Neural cell (in vitro differentiated cells): ENCODE results near the gene ADGRF5. TPM values are rescaled to one million over a fixed set of nuclear protein-coding genes. Genes with fewer than 3 reads are reported as not detected.

Experiments used
- H2AFZ ChIP-seq: fragments of 200-600, 300-800 bp; sonication (generic), shearing (Covaris generic); 2 replicates; pipeline ENCODE4 v1.6.0; 2014; ENCODE audit warnings: low read depth, mild to moderate bottlenecking, antibody characterized with exemption, low read length, moderate library complexity
- H3F3A ChIP-seq: fragments of 200-600 bp; shearing (Covaris generic); 2 replicates; pipeline ENCODE4 v1.6.1; 2016; ENCODE audit warnings: mild to moderate bottlenecking, moderate library complexity, mixed read lengths, antibody characterized with exemption, low read length; ENCODE audit not compliant: insufficient read depth, poor library complexity, severe bottlenecking
- H3K27ac ChIP-seq: fragments of 200-600, 300-800 bp; sonication (generic), shearing (Covaris generic); 2 replicates; pipeline ENCODE4 v1.5.1; 2014; ENCODE audit warnings: mild to moderate bottlenecking, low read length, moderate library complexity
- H3K27me3 ChIP-seq: fragments of 300-800, 200-600 bp; sonication (generic), shearing (Covaris generic); 2 replicates; pipeline ENCODE4 v1.6.0; 2014; ENCODE audit warnings: mild to moderate bottlenecking, low read depth, low read length, moderate library complexity; ENCODE audit not compliant: insufficient read depth
- H3K36me3 ChIP-seq: fragments of 300-800, 200-600 bp; sonication (generic), shearing (Covaris generic); 2 replicates; pipeline ENCODE4 v1.5.1; 2014; ENCODE audit warnings: mild to moderate bottlenecking, antibody characterized with exemption, low read length, moderate library complexity; ENCODE audit not compliant: insufficient read depth
- H3K4me2 ChIP-seq: fragments of 300-800, 200-600 bp; sonication (generic), shearing (Covaris generic); 2 replicates; pipeline ENCODE4 v1.6.0; 2014; ENCODE audit warnings: mild to moderate bottlenecking, low read length
- H3K4me3 ChIP-seq: fragments of 300-800, 200-600 bp; sonication (generic), shearing (Covaris generic); 2 replicates; pipeline ENCODE4 v1.5.1; 2014; ENCODE audit warnings: mild to moderate bottlenecking, low read length, moderate library complexity
- H3K79me2 ChIP-seq: fragments of 200-600 bp; shearing (Covaris generic); replicated peaks from 2 replicates; pipeline ENCODE4 v1.6.0; 2014; ENCODE audit warnings: mild to moderate bottlenecking, low read length, moderate library complexity; ENCODE audit not compliant: insufficient read depth
- H3K9ac ChIP-seq: fragments of 300-800, 200-600 bp; sonication (generic), shearing (Covaris generic); 2 replicates; pipeline ENCODE4 v1.6.1; 2016; ENCODE audit warnings: mild to moderate bottlenecking, low read length, mixed read lengths
- H3K9me2 ChIP-seq: fragments of 200-600 bp; shearing (Covaris generic); 2 replicates; pipeline ENCODE4 v1.6.1; 2016; ENCODE audit warnings: mild to moderate bottlenecking, low read length, mixed read lengths; ENCODE audit not compliant: insufficient read depth
- H3K9me3 ChIP-seq: fragments of 200-600, 300-800 bp; sonication (generic), shearing (Covaris generic); 2 replicates; pipeline ENCODE4 v1.6.1; 2016; ENCODE audit warnings: mild to moderate bottlenecking, mixed run types, low read length, moderate library complexity, mixed read lengths
- H4K20me1 ChIP-seq: fragments of 200-600 bp; shearing (Covaris generic); 2 replicates; pipeline ENCODE4 v1.6.1; 2016; ENCODE audit warnings: mild to moderate bottlenecking, mixed run types; ENCODE audit not compliant: insufficient read depth
- EP300 ChIP-seq: fragments of 450-650 bp; conservative IDR thresholded peaks from 2 replicates; pipeline ENCODE4 v1.6.1; 2014; ENCODE audit warnings: antibody characterized with exemption, mild to moderate bottlenecking, moderate library complexity; ENCODE audit not compliant: poor library complexity, severe bottlenecking
- EZH2 ChIP-seq: fragments of 200-600, 300-800 bp; shearing (Covaris generic), sonication (generic); IDR thresholded peaks from 2 replicates; pipeline ENCODE4 v1.6.1; 2014; ENCODE audit warnings: antibody characterized with exemption, low read length, borderline replicate concordance, mild to moderate bottlenecking; ENCODE audit not compliant: insufficient read depth, poor library complexity, severe bottlenecking
- MXI1 ChIP-seq: fragments of 450-650 bp; conservative IDR thresholded peaks from 2 replicates; pipeline ENCODE4 v1.6.1; 2014; ENCODE audit warnings: antibody characterized with exemption, mild to moderate bottlenecking; ENCODE audit not compliant: poor library complexity, severe bottlenecking
- POLR2AphosphoS5 ChIP-seq: IDR thresholded peaks from 2 replicates; pipeline ENCODE4 v1.6.1; 2012
- RAD21 ChIP-seq: fragments of 450-650 bp; conservative IDR thresholded peaks from 2 replicates; pipeline ENCODE4 v1.6.1; 2014; ENCODE audit warnings: antibody characterized with exemption, mild to moderate bottlenecking, moderate library complexity
- SMC3 ChIP-seq: fragments of 450-650 bp; conservative IDR thresholded peaks from 2 replicates; pipeline ENCODE4 v1.6.1; 2014; ENCODE audit warnings: antibody characterized with exemption, mild to moderate bottlenecking, moderate library complexity; ENCODE audit not compliant: poor library complexity
- polyA plus RNA-seq: library from polyadenylated mRNA; depleted of rRNA; stranded (reverse); fragments of >200 nt; gene quantifications from 2 replicates; pipeline ENCODE4 v1.2.3, GENCODE V29; 2014
- TF ChIP-seq, protein P1 (sequence below): fragments of 450-650 bp; IDR thresholded peaks from 2 replicates; pipeline ENCODE4 v1.5.1; 2014; ENCODE audit warnings: antibody characterized with exemption, mild to moderate bottlenecking, moderate library complexity; ENCODE audit not compliant: poor library complexity, severe bottlenecking
- TF ChIP-seq, protein P2 (sequence below): IDR thresholded peaks from 2 replicates; pipeline ENCODE4 v1.6.1; 2012; ENCODE audit warnings: borderline replicate concordance

The ADGRF5 gene
- polyA plus RNA-seq, 1 donor from 2014 or later = not detected

DNA sequence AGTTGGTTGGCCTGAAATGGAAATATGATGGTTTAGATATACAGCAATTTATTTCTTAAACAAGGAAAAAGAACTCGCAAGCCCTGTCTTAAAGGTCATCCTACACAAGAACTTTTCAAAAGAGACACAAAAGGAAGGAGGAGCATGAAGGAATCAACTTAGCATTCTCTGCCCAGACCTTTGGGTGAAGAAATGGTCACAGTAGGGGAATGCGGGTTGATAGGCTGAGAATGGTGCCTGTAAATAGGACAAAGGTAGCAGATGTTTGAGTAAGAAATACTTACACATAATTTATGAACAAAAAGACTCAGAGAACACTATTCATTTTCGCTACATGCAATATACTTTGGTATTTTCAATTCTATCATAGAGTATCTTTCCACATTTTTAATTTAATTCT lies 15.0 kb downstream of the ADGRF5 start:
- Histone ChIP-seq H3K79me2 (no peaks in the 10 kb centered on the region), H3K36me3 (no peaks in the 10 kb centered on the region), H3K4me2 (no peak overlapping the region), H2AFZ (no peak overlapping the region), H3K27ac (no peak overlapping the region), H3K9ac (no peak overlapping the region), H3K27me3 (no peaks in the 10 kb centered on the region), H3K4me3 (no peak overlapping the region), H3K9me2 (no peaks in the 10 kb centered on the region), H3F3A (no peaks in the 10 kb centered on the region), H4K20me1 (no peaks in the 10 kb centered on the region), H3K9me3 (no peaks in the 10 kb centered on the region)
- TF ChIP-seq RAD21 (no peak), EP300 (no peak), POLR2AphosphoS5 (no peak)
- TF ChIP-seq, protein P1, sequence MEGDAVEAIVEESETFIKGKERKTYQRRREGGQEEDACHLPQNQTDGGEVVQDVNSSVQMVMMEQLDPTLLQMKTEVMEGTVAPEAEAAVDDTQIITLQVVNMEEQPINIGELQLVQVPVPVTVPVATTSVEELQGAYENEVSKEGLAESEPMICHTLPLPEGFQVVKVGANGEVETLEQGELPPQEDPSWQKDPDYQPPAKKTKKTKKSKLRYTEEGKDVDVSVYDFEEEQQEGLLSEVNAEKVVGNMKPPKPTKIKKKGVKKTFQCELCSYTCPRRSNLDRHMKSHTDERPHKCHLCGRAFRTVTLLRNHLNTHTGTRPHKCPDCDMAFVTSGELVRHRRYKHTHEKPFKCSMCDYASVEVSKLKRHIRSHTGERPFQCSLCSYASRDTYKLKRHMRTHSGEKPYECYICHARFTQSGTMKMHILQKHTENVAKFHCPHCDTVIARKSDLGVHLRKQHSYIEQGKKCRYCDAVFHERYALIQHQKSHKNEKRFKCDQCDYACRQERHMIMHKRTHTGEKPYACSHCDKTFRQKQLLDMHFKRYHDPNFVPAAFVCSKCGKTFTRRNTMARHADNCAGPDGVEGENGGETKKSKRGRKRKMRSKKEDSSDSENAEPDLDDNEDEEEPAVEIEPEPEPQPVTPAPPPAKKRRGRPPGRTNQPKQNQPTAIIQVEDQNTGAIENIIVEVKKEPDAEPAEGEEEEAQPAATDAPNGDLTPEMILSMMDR = no peak
- TF ChIP-seq, protein P2, sequence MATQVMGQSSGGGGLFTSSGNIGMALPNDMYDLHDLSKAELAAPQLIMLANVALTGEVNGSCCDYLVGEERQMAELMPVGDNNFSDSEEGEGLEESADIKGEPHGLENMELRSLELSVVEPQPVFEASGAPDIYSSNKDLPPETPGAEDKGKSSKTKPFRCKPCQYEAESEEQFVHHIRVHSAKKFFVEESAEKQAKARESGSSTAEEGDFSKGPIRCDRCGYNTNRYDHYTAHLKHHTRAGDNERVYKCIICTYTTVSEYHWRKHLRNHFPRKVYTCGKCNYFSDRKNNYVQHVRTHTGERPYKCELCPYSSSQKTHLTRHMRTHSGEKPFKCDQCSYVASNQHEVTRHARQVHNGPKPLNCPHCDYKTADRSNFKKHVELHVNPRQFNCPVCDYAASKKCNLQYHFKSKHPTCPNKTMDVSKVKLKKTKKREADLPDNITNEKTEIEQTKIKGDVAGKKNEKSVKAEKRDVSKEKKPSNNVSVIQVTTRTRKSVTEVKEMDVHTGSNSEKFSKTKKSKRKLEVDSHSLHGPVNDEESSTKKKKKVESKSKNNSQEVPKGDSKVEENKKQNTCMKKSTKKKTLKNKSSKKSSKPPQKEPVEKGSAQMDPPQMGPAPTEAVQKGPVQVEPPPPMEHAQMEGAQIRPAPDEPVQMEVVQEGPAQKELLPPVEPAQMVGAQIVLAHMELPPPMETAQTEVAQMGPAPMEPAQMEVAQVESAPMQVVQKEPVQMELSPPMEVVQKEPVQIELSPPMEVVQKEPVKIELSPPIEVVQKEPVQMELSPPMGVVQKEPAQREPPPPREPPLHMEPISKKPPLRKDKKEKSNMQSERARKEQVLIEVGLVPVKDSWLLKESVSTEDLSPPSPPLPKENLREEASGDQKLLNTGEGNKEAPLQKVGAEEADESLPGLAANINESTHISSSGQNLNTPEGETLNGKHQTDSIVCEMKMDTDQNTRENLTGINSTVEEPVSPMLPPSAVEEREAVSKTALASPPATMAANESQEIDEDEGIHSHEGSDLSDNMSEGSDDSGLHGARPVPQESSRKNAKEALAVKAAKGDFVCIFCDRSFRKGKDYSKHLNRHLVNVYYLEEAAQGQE = no peak

DNA sequence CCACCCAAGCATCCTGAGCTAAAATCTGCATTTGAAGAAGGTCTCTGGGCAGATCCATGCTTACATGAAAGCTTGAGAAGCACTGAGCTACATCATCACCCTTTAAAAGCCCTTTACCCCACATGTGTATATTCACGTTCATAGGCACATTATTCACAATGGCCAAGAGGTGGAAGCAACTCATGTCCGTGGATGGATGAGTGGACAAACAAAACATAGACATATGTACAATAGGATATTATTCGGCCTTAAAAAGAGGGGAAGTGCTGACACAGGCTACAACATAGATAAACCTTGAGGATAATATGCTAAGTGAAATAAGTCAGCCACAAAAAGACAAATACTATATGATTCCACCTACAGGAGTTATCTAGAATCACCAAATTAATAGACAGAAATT lies 17.6 kb downstream of the ADGRF5 start:
- TF ChIP-seq POLR2AphosphoS5 (no peak), SMC3 (no peak), EZH2 (no peak), EP300 (no peak), MXI1 (no peak), RAD21 (no peak)
- TF ChIP-seq, protein P2 = no peak
- Histone ChIP-seq H3K79me2 (no peaks in the 10 kb centered on the region), H3K36me3 (no peaks in the 10 kb centered on the region), H3K9ac (no peak overlapping the region), H3K27me3 (no peaks in the 10 kb centered on the region), H3K4me2 (no peak overlapping the region), H3K9me2 (no peaks in the 10 kb centered on the region), H2AFZ (no peak overlapping the region), H3K9me3 (no peaks in the 10 kb centered on the region), H3F3A (no peaks in the 10 kb centered on the region), H4K20me1 (no peaks in the 10 kb centered on the region), H3K27ac (no peak overlapping the region), H3K4me3 (no peak overlapping the region)
